Activated effector memory CD4-positive, alpha-beta T cell treated with anti-CD3 and anti-CD28 coated beads, Interleukin-2, amount 50 U/mL, for 16 hours (primary cell): ENCODE results near the gene TJP3.

Source experiments
- DNase-seq: peaks from one replicate; pipeline ENCODE4 v3.0.0-alpha.2; 2020

Gene TJP3

DNA sequence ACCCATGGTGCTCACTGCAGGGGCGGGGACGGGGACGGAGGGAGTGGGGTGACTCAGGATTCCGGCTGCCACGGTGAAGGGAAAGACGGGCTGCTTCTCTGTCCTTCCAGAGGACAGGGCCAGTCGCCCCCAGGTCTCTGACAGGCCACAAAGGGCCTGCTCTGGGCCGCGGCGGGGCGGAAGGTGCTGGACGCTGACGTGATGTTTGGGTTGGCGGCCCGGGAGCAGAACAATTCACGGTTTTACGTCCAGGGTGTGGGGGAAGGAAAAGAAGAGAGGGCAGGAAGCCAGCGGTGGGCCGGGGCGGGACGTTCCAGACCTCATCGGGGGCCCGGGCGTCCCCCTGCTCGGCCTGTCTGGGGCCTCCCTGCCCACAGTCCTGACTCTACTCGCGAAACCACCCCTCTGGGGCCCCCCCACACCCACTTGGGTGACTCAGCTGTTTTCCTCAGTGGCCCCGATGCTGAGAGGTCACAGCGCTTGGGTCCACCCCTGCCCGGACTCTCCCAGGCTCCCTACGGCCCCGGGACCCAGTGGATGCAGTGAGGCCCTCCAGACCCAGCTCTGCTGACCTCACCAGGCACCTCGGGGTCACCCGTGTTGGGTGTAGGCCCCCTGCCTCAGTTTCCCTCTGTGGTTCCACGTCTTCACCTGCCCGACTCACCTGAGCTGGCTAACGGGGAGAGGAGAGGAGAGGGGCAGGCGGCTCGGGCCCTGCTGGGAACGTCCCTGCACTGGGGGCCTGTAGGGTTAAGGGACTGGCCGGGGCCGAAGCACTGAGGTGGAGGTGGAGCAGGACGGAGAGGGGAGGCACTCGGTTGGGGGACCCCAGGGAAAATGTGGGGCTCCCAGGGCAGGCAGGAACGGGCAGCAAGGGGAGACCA, 37.1 kb upstream of the TJP3 start:
- peak; percentile 74 for DNase-seq

- peak; percentile 65 for DNase-seq
These were observed 36.3 kb upstream of the TJP3 start for GRCh38 chr19:3671680-3672574.

- no peak for DNase-seq
These were observed 35.6 kb upstream of the TJP3 start for GRCh38 chr19:3672575-3672948.

DNA sequence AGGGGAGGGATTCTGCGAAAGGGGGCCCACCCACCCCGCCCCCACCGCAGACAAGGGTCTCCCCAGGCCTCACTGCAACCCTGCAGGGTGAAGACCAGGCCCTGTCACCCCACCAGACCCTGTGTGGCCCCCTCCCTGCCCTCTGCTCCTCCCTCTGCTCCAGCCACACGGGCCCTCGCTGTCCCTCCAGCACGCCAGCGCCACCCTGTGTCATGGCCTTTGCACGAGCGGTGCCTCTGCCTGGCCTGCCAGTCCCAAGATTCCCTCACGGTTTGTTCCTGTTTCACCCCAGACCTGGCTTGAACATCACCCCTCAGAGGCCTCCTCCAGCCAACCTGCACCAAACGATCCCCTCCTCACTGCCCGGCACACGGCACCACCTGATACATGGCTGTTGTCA, 35.2 kb upstream of the TJP3 start:
- no peak for DNase-seq

GRCh38 chr19:3673506-3674439, 34.4 kb upstream of the TJP3 start:
- DNase-seq, result no peak

DNA sequence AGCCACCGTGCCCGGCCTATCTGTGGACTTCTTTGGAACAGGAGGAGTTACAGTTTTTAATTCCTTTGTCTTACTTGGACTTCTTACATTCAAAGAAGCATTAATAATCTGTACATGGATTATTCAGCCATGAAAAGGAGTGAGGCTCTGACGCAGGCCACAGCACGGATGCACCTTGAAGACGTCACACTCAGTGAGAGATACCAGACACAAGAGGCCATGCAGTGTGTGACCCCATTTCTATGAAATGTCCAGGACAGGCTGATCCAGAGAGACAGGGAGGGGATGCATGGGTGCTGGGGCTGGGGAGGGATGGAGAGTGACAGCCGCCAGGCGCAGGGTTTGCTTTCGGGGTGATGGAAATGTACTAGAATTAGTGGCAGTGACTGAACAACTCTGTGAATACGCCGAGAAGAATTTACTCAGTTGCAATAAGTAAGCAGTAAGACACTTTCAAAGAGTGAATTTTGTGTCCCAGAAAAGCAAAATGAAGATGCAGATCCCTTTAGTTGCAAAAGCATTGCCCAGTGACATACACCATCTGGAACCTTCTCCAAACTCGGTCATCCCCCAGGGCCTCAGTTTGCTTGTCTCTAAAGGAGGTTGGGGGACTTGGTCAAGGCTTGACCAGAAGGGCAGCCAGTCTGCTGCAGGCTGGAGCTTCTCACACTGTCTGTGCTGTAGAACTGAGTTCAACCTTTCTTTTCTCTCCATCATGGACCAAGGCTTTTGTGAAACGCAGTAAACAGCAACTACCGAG, 33.2 kb upstream of the TJP3 start:
- no peak for DNase-seq

GRCh38 chr19:3678188-3678587, 30.0 kb upstream of the TJP3 start:
- DNase-seq, result no peak

DNA sequence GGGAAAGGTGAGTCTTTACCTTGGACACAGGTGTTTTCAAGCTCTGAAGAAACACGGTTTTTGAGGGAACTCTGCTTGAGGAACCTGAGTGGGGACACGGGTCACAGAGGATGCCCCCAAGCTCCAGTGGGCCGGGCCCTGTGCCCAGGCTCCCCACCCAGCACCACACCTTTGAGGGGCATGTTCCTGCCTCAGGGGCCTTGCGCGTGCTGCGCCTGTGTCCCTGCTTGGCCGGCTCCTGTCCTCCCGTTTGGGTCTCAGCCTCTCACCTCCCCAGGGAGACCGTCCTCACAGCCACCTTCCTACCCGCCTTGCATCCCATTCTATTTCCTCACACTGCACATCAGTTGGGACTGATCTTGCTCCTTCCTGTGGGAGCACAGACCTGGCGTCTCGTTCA, 29.0 kb upstream of the TJP3 start:
- DNase-seq, result no peak

GRCh38 chr19:3679581-3679980, 28.6 kb upstream of the TJP3 start:
- no peak for DNase-seq

GRCh38 chr19:3680939-3681338, 27.2 kb upstream of the TJP3 start:
- no peak for DNase-seq

GRCh38 chr19:3682286-3682685, 25.9 kb upstream of the TJP3 start:
- no peak for DNase-seq

GRCh38 chr19:3682741-3683404, 25.3 kb upstream of the TJP3 start:
- DNase-seq, result no peak

DNA sequence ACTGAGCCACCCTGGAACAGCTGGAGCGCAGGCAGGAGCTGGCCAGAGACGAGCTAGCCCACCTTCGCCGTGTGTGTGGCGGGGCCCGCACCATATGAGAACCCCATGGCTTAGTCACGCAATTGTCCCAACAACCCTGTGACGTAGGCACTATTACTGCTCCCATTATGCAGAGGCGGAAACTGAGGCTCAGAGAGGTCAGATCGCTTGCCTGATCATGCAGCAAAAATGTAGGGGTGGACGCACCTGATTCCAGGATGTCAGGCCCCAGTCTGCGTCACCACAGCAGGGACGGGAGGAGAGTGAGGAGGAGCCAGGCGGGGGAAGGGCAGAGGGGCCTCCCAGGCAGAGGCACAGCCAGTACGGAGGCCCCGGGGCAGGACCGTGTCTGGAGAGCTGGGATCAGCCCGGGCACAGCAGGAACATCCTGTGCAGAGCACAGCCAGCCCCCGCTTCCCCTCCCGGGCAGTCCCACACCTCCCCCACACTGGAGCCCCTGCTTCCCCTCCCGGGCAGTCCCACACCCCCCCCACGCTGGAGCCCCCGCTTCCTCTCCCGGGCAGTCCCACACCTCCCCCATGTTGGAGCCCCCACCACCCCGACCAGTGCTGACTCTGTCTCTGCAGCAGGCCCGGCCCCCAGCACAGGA, 24.7 kb upstream of the TJP3 start:
- DNase-seq, result no peak

GRCh38 chr19:3684054-3684816, 23.9 kb upstream of the TJP3 start:
- DNase-seq, result no peak

GRCh38 chr19:3684817-3685410, 23.3 kb upstream of the TJP3 start:
- no peak for DNase-seq

- no peak for DNase-seq
These were observed 20.8 kb upstream of the TJP3 start for GRCh38 chr19:3687393-3687773.

GRCh38 chr19:3687774-3688706, 20.1 kb upstream of the TJP3 start:
- DNase-seq, result peak; percentile 76

DNA sequence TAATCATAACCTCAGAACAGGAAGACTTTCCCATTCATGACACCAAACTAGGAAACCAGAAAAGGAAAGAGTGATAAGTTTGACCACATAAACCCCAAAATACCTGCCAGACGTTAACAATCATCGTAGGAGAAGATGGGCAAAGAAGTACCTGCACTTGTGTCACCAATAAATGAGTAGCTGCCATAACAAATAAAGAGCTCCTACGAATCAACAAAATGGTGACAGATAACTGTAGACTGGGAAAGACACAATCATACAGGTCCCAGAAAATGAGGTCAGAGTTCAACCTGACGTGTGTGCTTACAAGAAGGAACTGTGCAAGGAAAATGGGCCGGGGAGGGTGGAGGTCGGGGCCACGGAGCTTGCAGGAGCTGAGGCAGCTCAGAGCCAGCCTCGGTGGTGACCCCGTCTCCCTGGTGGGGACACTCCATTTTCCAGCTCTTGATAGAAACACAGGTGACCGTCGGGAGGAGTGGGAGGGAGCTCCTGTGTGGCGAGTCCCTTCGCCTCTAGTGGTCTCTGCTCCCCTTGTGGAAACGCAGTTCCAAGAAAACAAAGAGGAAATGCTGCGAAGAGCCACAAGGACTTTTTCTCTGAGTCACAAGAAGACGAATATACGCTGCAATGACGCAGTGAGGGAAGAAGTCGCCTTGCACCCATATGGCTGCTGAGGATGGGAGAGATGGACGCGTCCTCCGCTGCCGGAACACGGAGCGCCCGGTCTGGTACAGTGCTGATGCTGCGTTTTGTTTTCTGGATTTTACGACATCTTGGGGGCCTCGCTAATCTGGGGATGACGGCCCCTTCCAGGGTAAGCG, 17.4 kb upstream of the TJP3 start:
- no peak for DNase-seq
